Measurements from ENCODE around the gene UBAC2.

The UBAC2 gene

DNA sequence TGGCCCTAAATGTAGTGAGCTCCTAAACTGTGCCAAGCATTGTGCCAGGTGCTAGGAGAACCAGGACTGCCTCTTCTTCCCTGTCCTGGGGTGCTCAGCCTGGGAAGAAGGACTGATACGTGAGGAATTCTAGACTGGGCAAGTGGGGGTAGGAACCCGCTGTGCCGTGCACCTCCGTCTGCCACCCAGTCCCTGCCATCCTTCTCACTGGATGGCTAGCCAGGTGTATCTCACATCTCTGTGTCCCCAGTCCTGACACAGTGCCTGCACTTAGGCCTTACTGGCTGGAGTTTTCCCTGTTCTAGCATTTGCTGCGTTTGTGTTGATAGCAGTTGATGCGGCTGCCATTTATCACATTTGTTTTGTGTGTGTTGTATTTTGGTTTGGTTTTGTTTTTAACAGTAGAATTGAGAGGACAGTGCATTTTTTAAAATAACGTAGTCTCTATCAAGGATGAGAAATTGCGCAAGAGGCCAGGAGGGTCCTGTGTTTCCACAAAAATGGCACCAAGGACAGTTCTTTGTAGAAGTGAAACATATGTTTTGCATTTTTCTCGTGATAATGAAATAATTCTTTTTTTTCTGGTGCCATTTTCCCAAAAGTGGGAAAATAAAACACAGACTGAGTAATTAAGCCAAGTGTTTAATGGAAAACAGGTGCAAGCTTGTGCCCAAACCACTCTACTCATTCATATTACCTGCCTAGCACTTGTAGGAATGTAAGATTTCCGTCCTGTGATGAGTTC is 111.3 kb downstream of the UBAC2 start:
- no peak for DNase-seq (ENCODE audit: low spot score)

DNA sequence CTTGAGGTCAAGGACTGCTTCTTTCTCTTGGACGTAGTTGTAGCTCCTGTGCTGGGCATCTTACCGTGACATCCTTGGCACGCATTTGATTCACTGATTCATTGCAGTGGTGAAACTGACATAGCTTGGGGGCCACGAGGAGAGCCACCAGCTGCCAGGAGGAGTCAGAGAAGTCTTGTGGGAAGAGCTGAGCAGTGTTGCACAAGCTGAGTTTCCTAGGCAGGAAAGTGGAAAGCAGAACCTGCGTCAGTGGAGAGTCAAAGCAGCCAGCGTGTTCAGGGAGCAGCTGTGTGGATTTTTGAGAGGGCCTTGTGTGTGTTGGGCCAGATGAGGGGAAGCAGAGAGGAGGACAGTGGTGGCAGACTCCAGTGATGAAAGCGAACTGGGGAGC is 111.8 kb downstream of the UBAC2 start:
- no peak for DNase-seq (ENCODE audit: low spot score)

DNA sequence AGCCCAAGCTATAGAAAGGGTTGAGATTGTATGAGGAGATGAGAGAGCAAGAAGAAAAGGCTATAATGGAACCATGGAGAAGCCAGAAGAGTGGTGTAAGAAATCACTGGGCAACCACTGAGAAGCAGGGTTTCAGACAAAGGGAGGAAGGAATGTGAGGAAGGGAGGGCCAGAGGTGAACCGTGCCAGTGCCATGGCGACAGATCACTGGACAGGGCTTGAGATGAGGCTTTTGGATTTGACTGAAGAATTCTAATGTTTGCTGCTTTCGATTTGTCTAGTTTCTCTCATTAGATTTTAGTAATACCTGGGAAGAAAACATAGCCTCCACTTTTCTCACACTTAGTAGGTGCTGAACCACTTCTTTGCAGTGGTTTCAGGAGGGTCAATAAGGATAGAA is 112.8 kb downstream of the UBAC2 start:
- no peak for DNase-seq (ENCODE audit: low spot score)

DNA sequence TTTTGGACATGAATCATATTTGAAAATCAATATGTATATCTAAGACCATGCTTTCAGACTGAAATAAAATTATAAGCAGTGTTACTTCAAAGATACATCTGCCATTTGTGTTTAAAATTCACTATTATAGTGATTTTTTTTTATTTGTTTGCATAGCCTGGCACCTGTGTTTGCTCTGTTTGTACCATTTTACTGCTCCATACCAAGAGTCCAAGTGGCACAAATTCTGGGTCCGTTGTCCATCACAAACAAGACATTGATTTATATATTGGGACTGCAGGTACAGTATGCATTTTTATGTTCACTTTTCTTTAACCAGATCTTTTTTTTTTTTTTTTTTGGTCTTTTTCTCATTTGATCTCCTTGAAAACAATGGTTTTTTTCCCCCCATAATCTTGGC is 113.3 kb downstream of the UBAC2 start:
- no peak for DNase-seq (ENCODE audit: low spot score)

GRCh38 chr13:99314640-99315176 is 114.1 kb downstream of the UBAC2 start:
- no peak for DNase-seq (ENCODE audit: low spot score)

DNA sequence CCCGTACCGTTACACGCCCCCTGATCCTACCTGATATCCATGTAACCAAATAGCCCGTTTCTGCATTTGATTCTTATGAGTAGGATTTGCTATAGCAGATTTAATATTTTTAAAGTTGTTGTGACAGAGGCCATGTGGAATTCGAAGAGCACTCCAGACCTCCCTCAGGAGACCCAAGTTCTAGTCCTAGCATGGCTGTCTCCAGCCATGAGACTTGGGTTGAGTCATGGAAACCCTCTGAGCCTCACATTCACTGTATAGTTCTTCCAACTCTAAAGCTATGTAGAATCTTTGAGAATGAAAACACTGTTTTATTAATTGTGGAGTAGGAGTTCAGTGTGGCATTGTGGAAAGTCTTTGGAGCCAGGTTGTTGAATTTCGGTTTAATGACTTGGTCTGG is 114.5 kb downstream of the UBAC2 start:
- no peak for DNase-seq (ENCODE audit: low spot score)

GRCh38 chr13:99316224-99316623 is 115.6 kb downstream of the UBAC2 start:
- DNase-seq (ENCODE audit: low spot score) = no peak

DNA sequence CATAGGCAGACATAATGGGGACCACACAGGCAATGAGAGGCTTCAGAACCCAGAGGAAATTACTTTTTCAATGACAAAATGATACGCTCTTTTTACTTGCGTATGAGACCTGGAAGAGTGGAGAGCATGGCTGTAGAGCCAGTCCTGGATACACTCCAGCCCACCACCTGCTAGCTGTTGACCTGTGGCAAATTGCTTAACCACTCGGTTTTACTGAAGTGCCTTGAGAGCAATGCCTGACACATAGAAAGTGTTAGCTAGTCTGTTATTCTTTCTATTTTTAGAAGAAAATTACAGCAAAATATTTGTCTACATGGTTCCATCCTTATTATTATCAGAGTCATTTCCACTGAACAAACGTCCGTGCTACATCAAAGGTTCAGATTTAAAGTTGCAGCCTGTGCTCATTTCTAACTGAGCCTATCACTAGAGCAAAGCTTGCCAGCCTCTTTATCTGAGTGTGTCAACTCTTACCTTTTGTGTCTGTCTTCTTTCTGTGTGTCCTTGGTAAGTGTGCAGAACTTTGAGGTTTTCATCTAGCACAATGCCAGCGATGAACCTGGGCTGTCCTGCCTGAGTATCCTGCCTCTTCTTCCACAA is 116.1 kb downstream of the UBAC2 start:
- no peak for DNase-seq (ENCODE audit: low spot score)

DNA sequence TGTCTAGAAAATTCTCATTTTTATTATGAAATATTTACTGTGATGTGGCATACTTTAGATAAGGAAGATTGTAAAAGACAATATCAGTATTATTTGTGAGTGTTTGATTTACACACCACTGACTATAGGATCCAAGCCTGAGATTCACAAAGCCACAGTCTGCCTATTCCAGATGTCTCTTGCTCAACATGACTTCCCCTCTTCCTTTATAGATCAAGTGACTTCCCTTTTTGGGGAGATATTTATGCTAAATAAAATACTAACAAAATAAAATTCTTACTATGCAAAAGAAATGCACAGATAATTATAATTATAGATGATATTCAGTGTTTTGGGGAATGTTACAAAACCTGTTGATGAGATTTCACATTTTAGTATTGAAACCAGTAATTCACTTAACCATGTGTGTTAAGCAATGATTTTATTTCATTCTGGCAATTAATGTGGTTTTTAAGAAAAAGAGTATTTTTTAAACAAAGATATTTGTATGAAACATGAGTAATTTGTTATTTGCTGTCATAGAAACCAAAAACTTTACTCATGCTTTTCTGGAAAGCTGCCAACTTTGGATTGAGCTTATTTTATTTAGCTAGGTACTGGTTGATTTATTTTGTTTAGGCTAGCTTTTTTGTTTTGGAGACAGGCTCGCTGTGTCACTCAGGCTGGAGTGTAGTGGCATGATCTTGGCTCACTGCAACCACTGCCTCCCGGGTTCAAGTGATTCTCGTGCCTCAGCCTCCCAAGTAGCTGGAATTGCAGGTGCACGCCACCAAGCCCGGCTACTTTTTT is 120.2 kb downstream of the UBAC2 start:
- no peak for DNase-seq (ENCODE audit: low spot score)

DNA sequence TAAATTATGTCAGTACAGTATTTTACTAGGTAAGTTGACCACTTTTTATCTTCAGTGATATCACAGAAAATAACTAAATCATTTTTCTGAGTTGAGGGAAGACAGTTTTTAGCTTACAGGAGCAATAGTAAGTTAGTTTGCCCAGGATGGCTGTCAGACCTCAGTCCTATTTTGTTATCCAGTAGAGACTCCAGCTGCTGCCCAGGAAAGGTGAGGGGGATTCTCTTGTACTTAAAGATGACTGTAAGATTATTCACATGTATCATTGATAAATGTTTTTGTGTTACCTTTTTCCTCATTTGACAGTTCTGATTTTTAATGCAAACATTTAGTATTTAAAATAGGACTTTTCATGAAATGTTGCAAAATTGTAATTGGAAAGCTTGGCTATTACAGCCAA is 121.1 kb downstream of the UBAC2 start:
- DNase-seq (ENCODE audit: low spot score) = no peak

GRCh38 chr13:99322297-99323103 is 121.8 kb downstream of the UBAC2 start:
- no peak for DNase-seq (ENCODE audit: low spot score)

- DNase-seq (ENCODE audit: low spot score) = no peak
Measured at GRCh38 chr13:99323488-99323887, 122.8 kb downstream of the UBAC2 start.

- DNase-seq (ENCODE audit: low spot score) = no peak
Measured at GRCh38 chr13:99326012-99326411, 125.4 kb downstream of the UBAC2 start.

GRCh38 chr13:99327126-99327525 is 126.5 kb downstream of the UBAC2 start:
- DNase-seq (ENCODE audit: low spot score) = no peak

- DNase-seq (ENCODE audit: low spot score) = no peak
Measured at GRCh38 chr13:99327761-99328160, 127.1 kb downstream of the UBAC2 start.

GRCh38 chr13:99329477-99329876 is 128.8 kb downstream of the UBAC2 start:
- no peak for DNase-seq (ENCODE audit: low spot score)

GRCh38 chr13:99330942-99331341 is 130.3 kb downstream of the UBAC2 start:
- no peak for DNase-seq (ENCODE audit: low spot score)

- no peak for DNase-seq (ENCODE audit: low spot score)
Measured at GRCh38 chr13:99331881-99332293, 131.2 kb downstream of the UBAC2 start.

DNA sequence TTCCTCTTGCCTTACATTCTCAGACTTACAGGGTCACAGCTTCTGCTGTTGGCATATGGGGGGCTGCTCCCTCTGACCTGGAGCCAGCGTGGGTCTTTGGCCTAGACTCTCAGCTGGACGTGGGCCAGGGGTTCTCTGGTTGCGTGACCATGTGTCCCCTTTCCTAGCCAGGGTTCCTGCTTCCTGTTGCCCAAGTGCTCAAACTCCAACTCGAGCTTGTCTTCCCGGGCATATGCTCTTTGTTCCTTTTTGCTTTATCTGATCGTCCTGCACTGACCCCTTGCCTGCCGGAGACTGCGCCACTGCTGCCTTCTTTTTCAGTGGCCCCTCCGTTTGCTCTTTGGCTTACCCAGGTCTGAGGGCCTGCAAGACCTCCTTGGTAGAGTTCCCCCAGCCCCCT is 131.8 kb downstream of the UBAC2 start:
- DNase-seq (ENCODE audit: low spot score) = no peak

DNA sequence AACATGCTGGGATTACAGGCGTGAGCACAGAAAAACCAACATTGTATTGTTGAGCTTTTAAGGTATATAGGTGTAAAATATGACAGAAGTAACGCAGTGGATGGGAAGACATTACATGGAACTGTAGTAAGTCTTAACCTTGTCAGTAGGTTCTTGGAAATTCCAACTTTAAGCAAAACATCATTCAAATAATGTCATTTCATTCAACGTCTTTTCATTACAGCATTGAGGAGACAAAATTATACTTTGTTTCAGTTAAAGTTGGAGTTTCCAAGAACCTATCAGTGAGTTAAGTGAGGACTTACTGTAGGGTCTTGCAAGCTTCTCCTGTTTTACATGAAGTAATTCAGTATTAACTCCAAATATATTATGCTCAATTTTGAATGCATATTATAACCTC is 133.6 kb downstream of the UBAC2 start:
- no peak for DNase-seq (ENCODE audit: low spot score)

DNA sequence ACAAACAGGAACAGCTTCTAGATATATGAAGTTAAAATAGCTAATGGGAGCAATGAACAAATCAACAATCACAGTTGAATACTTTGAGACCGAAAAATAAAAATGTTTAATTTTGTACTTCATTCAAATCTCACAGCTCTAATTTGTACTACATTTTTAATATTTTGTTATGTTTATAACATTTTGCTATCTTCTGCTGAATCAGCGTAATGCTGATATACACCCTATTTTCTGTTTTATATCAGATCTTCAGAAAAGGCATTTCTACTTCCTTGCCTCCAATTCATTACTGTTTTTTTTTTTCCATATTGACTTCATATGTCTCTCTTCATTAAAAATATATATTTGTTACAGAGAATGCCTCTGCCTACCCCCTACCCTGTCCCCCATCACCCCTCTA is 134.4 kb downstream of the UBAC2 start:
- DNase-seq (ENCODE audit: low spot score) = no peak

- no peak for DNase-seq (ENCODE audit: low spot score)
Measured at GRCh38 chr13:99335603-99336002, 134.9 kb downstream of the UBAC2 start.
